ENCODE measurements around the gene SPAG16.
"Not testable (repeated sequence)": the region's sequence is repeated elsewhere in the genome, so short reads cannot be mapped to it uniquely, and the experiment has no call there.

SPAG16 gene

DNA sequence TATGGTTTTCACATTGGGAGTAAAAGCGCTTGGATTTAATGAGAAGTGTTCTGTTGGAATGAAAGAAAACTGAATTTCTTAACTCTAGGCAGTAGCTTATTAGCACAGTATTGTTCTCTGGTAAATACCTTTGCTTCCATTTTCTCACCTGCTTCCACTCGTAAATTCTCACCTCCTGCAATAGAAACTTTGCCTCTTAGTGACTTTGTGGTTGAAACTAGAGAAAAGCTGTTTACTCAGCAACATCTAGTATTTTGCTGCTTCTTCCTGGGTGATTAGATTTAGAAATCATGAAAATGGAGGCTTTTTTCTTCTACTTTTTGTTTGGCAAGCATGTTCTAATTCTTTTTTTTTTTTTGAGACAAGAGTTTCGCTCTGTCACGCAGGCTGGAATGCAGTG lies 385.4 kb downstream of the SPAG16 start:
- in situ Hi-C loops (cut with HindIII; ENCODE audit: low sequenced_read_pairs): no loop called here
- TF ChIP-seq, protein P1, sequence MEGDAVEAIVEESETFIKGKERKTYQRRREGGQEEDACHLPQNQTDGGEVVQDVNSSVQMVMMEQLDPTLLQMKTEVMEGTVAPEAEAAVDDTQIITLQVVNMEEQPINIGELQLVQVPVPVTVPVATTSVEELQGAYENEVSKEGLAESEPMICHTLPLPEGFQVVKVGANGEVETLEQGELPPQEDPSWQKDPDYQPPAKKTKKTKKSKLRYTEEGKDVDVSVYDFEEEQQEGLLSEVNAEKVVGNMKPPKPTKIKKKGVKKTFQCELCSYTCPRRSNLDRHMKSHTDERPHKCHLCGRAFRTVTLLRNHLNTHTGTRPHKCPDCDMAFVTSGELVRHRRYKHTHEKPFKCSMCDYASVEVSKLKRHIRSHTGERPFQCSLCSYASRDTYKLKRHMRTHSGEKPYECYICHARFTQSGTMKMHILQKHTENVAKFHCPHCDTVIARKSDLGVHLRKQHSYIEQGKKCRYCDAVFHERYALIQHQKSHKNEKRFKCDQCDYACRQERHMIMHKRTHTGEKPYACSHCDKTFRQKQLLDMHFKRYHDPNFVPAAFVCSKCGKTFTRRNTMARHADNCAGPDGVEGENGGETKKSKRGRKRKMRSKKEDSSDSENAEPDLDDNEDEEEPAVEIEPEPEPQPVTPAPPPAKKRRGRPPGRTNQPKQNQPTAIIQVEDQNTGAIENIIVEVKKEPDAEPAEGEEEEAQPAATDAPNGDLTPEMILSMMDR (IDR thresholded peaks at IDR 0.05; ENCODE audit: low read depth, low read length): no peak
- H3K4me3 ChIP-seq (ENCODE audit: low read depth, low read length): no peak overlapping the region
- no peak for DNase-seq (ENCODE audit: low read depth, low spot score)

DNA sequence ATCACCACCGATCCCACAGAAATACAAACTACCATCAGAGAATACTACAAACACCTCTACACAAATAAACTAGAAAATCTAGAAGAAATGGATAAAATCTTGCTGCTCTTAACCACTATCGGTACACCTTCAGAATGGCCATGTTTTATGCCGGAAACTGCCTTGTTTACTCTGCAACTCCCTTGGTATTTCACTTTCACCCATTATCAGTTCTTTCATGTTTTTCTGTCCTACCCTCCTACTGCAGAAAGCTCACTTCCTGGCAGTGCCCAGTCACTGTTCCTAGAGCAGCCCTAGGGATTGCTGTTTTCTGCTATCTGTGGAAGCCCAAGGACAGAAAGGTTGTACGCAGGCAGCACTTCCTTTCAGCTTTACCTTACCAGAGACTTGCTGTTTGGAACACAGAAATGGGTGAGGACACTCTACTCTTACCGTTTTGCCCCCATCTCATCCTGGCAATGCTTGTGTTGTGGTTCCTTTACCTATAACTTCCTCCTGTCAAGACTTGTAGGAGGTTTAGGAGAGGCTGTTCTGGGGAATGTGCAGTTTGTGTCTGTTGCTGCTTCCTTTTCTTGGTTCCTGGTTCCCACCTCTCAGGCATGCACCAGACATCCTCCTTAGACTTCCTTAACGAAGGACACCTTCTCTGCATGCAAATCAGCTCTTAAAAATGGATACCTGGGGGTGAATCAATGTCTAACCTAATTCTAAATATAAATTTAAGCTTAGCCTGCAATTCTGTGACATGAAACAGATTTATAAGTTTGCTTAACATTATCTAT lies 394.4 kb downstream of the SPAG16 start:
- in situ Hi-C loops (cut with HindIII; ENCODE audit: low sequenced_read_pairs): no loop called here
- TF ChIP-seq, protein P1 (IDR thresholded peaks at IDR 0.05; ENCODE audit: low read depth, low read length): no peak
- no peak overlapping the region for H3K4me3 ChIP-seq (ENCODE audit: low read depth, low read length)
- DNase-seq (ENCODE audit: low read depth, low spot score): no peak

DNA sequence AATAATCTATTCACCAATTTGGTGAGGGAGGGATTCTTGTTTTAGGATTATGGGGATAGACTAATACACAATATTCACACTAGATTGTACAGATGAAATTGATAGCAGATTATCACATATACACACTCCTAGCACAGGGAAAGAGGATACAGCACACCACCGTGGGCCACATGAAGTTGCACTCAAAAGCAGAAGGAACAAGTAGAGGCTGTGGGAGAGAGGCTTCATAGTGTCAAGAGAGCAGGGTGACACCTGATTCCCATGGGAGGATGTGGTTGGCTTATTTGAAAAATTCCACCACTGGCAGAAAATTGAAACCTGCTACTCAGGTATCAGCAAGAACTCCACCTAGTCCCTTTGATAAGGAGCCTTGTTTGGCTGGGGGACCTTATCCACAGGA lies 395.6 kb downstream of the SPAG16 start:
- DNase-seq (ENCODE audit: low read depth, low spot score): no peak
- no peak overlapping the region for H3K4me3 ChIP-seq (ENCODE audit: low read depth, low read length)
- TF ChIP-seq, protein P1 (IDR thresholded peaks at IDR 0.05; ENCODE audit: low read depth, low read length): no peak
- in situ Hi-C loops (cut with HindIII; ENCODE audit: low sequenced_read_pairs): no loop called here

DNA sequence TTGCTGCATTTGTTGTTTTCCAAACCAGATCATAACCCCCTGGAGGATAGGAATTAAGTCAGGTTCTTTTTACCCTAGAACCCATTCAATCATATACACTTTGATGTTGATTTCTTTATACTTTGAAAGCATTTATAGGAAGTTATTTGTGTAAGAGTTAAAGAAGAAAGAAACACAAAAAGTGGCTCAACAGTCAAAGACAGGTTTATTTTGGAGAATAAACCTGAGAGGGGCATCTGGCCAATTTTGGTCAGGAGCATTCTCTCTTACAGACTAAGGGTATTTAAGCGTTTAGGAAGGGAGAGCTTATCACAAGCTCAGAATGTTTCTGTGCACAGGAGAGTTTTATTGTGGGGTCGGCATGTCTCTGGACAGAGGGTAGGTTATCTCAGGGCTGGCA lies 398.0 kb downstream of the SPAG16 start:
- no peak for DNase-seq (ENCODE audit: low read depth, low spot score)
- H3K4me3 ChIP-seq (ENCODE audit: low read depth, low read length): no peak overlapping the region
- in situ Hi-C loops (cut with HindIII; ENCODE audit: low sequenced_read_pairs): no loop called here
- TF ChIP-seq, protein P1 (IDR thresholded peaks at IDR 0.05; ENCODE audit: low read depth, low read length): no peak

DNA sequence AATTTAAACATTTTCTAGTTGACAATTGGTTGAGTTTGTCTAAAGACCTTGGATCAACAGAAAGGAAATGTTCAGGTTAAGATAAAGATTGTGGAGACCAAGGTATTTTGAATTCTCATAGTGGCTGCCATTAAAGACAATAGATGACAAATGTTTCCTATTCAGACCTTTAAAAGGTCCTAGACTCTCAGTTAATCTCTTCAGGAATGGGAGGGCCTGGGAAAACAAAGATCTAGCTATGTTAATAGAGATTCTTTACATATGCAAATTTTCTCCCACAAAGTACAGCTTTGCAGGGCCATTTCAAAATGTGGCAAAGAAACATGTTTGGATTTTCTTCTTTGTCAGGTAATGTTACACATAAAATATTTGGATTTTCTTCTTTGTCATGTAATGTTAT lies 403.9 kb downstream of the SPAG16 start:
- in situ Hi-C loops (cut with HindIII; ENCODE audit: low sequenced_read_pairs): no loop called here
- TF ChIP-seq, protein P1 (IDR thresholded peaks at IDR 0.05; ENCODE audit: low read depth, low read length): no peak
- no peak overlapping the region for H3K4me3 ChIP-seq (ENCODE audit: low read depth, low read length)
- no peak for DNase-seq (ENCODE audit: low read depth, low spot score)

DNA sequence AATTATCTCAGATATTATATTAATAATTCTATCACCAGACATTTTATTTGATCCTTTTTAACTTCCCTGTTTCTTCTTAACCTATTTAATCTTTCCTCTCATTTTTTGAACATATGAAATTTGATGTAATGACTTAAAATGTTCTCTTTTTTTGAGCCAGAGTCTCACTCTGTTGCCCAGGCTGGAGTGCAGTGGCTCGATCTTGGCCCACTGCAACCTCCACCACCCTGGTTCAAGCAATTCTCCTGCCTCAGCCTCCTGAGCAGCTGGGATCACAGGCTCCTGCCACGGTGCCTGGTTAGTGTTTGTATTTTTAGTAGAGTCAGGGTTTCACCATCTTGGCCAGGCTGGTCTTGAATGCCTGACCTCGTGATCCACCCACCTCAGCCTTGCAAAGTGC lies 404.6 kb downstream of the SPAG16 start:
- DNase-seq (ENCODE audit: low read depth, low spot score); H3K4me3 ChIP-seq (ENCODE audit: low read depth, low read length); in situ Hi-C loops (cut with HindIII; ENCODE audit: low sequenced_read_pairs): not testable (repeated sequence)

DNA sequence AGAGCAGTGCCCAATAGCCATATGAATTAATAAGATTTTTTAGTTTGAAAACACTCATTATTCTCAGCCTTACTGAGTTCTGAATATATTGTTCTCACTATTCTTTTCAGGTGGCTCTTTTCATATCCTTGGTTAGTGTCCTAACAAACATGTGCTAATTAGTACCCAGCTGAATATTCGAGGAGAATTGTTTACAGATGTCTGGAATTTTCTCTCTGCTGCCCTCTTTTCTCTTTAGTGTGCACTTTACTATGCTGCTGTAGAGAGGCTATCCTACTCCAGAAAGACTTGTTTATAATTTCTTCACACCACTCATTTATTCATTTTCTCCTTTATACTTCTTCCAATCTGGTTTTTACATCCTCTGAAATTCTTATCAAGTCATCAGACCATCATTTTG lies 405.3 kb downstream of the SPAG16 start:
- DNase-seq (ENCODE audit: low read depth, low spot score): no peak
- in situ Hi-C loops (cut with HindIII; ENCODE audit: low sequenced_read_pairs): no loop called here
- no peak overlapping the region for H3K4me3 ChIP-seq (ENCODE audit: low read depth, low read length)
- TF ChIP-seq, protein P1 (IDR thresholded peaks at IDR 0.05; ENCODE audit: low read depth, low read length): no peak
